Medulla oblongata (tissue), 1 donor: Measurements from ENCODE around the gene PALMD.

Source experiments
- DNase-seq: peaks from one replicate; pipeline ENCODE4 v3.0.0-alpha.2; 2015; ENCODE audit errors: extremely low spot score

PALMD gene

GRCh38 chr1:99697580-99697979 is 51.7 kb downstream of the PALMD start:
- no peak for DNase-seq

- DNase-seq, result peak; percentile 20
These were observed 54.1 kb downstream of the PALMD start for GRCh38 chr1:99700020-99700419.

- no peak for DNase-seq
These were observed 56.3 kb downstream of the PALMD start for GRCh38 chr1:99702221-99702620.

- DNase-seq, result no peak
These were observed 58.5 kb downstream of the PALMD start for GRCh38 chr1:99704356-99704816.

GRCh38 chr1:99705385-99705784 is 59.5 kb downstream of the PALMD start:
- no peak for DNase-seq

GRCh38 chr1:99707535-99708142 is 61.7 kb downstream of the PALMD start:
- peak; percentile 76 for DNase-seq

GRCh38 chr1:99710994-99711393 is 65.1 kb downstream of the PALMD start:
- DNase-seq, result no peak

GRCh38 chr1:99713006-99713405 is 67.1 kb downstream of the PALMD start:
- no peak for DNase-seq

GRCh38 chr1:99717005-99717404 is 71.1 kb downstream of the PALMD start:
- DNase-seq, result no peak

- no peak for DNase-seq
These were observed 77.3 kb downstream of the PALMD start for GRCh38 chr1:99723251-99723650.

- DNase-seq, result no peak
These were observed 80.1 kb downstream of the PALMD start for GRCh38 chr1:99725996-99726395.

GRCh38 chr1:99726407-99726806 is 80.5 kb downstream of the PALMD start:
- DNase-seq, result no peak

GRCh38 chr1:99726818-99727217 is 80.9 kb downstream of the PALMD start:
- no peak for DNase-seq

- no peak for DNase-seq
These were observed 81.8 kb downstream of the PALMD start for GRCh38 chr1:99727575-99728185.

GRCh38 chr1:99728494-99729235 is 82.8 kb downstream of the PALMD start:
- DNase-seq, result no peak

GRCh38 chr1:99731384-99731783 is 85.5 kb downstream of the PALMD start:
- no peak for DNase-seq

GRCh38 chr1:99735852-99736251 is 89.9 kb downstream of the PALMD start:
- no peak for DNase-seq

- peak; percentile 77 for DNase-seq
These were observed 91.1 kb downstream of the PALMD start for GRCh38 chr1:99737016-99737415.

GRCh38 chr1:99738858-99739465 is 93.0 kb downstream of the PALMD start:
- no peak for DNase-seq

GRCh38 chr1:99740141-99740540 is 94.2 kb downstream of the PALMD start:
- DNase-seq, result no peak
